HG03280 (cell line): ENCODE results near the gene PCYT2.

Source experiments
- ATAC-seq: cut with Tn5 transposase; IDR thresholded peaks from one replicate; pipeline ENCODE4 v1.9.1; 2021; ENCODE audit warnings: mild to moderate bottlenecking, moderate library complexity; ENCODE audit not compliant: unreplicated experiment

PCYT2 gene

GRCh38 chr17:81944858-81945257 lies 33.7 kb upstream of the PCYT2 start:
- no peak for ATAC-seq

GRCh38 chr17:81942167-81942553 lies 31.0 kb upstream of the PCYT2 start:
- ATAC-seq, result no peak

DNA sequence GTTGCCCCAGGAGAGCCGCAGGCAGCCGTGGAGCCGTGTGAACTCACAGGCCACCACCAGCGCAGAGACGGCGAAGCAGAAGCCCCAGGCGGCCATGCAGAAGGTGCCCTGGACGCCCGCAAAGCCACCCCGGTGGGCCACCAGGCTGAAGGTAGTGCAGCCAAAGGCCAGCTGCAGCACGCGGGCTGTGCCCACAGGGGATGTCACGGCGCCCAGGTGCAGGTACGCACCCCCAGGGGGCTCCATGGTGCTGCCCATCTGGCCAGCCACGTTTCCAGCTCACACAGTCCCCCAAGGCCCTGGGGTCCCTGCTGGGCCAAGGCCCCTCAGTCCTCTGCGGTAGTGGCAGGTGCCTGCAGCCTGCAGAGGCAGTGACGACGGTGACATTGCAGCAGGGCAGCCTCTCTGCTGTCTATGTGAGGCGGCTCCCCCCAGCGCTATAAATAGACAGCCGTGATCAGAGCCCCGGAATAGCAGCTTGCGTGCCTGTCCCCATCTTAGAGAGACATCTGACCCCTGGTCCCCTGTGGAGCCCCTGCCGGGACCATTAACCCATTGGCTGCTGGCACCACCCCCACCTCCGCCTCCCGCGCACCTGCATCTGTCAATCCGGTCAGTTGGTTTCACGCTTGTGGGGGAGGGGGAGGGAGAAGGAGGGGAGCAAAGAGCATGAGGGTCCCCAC lies 30.4 kb upstream of the PCYT2 start:
- no peak for ATAC-seq

GRCh38 chr17:81940538-81941483 lies 29.6 kb upstream of the PCYT2 start:
- no peak for ATAC-seq

DNA sequence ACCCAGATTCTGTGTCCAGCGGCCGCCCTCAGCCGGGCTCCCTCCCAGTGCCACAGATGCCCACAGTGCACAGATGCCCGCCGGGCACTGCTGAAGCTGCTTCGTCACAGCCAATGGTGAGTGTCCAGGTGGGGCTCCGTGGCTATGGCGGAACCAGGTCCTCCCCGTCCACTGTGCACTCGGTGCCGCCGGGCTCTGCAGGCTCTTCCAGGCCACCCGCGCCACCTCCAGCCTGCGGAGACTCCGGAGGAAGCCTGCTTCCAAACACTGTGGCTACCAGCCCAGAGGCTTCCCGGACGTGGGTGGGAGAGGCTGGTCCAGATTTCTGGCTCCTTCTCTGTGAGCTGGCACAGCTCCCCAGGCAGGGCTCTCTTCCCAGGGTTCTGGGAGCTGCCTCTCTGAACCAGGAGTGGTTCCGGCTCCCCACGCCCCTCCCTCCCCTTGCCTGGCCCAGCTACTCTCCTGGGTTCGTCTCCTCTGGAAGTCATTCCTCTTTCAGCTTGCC lies 28.7 kb upstream of the PCYT2 start:
- ATAC-seq, result no peak

- ATAC-seq, result no peak
Measured at GRCh38 chr17:81939218-81939617, 28.0 kb upstream of the PCYT2 start.

GRCh38 chr17:81935709-81936084 lies 24.5 kb upstream of the PCYT2 start:
- no peak for ATAC-seq

GRCh38 chr17:81934850-81935708 lies 23.9 kb upstream of the PCYT2 start:
- ATAC-seq, result no peak

DNA sequence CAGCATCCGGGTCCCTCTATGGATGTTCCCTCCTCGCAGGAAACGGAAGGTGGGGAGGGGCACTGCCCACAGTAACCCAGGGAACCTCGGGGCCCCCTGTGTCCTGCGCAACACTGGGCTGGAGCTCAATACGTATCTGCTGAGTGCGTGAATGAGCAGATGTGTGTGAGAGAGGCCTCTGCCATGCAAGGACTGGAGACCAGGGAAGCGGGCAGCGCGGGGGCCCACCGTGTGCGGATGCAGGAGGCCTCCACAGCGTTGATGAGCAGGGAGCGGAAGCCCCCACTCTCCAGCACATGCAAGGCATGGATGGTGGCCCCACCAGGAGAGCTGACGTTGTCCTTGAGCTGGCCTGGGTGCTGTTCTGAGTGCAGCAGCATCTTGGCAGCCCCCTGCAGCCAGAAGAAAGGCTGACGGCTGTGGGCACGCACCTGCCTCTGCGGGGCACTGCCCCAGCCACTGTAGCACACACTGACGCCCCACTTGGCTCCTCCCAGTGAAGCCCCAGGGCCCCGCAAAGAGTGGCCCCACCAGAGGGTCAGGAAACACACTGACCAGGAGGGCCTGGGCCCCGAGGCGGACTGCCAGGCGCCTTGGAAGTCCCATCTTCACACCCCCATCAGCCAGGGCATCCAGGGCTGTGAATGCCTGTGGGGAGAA lies 23.0 kb upstream of the PCYT2 start:
- ATAC-seq, result no peak

- ATAC-seq, result no peak
Measured at GRCh38 chr17:81933178-81933699, 22.0 kb upstream of the PCYT2 start.

DNA sequence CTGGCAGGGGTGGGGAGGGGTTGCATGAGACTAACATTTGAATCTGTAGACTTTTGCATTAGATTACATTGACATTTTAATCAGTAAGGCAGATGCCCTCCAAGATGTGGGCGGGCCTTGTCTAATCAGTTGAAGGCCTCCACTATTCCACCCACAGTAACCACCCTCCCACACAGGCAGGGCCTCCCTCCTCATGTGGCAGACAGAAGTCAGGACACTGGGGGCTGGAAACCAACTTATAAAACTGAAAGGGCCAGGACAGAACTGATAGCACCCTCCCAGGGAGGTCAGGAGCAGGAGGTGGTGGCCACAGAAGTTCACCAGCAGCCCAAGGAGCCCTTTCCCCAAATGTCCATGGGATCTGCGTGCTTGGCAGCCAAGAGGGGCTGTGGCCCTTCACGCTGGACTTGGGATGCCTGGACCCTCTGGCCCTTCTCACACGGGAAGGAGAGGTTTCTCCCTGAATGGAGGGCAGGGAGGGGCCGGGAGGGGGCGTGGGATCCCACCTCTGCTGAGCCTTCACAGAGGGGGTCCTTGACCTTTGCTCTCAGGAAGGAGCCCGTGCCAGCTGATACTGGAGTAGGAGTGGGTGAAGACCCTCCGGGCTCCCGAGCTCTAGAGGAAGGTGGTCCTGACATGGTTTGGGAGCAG lies 21.3 kb upstream of the PCYT2 start:
- ATAC-seq, result no peak

DNA sequence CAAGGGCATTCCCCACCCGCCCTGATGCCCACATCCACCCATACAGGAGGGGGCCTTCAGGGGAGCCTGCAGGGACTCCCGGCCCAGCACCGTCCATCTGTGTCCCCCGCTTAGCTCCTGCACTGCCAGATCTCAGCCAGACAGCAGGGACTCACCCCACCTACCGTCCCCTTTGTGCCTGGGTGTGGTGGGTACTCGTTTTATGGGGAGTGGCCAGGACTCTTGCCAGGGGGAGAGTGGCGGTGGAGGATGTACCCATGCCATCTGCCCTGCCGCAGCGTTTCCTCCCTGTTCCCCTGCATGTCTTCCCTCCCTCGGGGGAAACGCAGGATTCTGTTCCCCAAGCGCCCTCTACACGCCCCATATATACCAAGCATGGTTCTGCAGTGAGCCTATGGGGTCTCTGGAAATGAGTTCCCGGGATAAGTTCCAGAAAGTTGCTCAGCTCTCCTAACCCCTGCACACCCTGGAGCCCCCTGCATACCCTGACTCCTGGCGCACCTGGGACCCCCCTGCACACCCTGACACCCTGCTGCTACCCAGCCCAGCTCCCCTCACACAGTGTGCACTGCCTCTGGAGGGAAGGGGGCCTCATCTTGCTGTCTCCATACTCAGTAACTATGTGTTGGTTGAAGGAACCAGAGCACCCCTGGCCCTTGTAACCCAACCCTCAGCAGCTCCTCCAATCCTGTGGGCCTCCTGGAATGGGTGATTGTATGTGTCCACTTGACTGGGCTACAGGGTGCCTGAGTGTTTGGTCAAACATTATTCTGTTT lies 20.5 kb upstream of the PCYT2 start:
- no peak for ATAC-seq

DNA sequence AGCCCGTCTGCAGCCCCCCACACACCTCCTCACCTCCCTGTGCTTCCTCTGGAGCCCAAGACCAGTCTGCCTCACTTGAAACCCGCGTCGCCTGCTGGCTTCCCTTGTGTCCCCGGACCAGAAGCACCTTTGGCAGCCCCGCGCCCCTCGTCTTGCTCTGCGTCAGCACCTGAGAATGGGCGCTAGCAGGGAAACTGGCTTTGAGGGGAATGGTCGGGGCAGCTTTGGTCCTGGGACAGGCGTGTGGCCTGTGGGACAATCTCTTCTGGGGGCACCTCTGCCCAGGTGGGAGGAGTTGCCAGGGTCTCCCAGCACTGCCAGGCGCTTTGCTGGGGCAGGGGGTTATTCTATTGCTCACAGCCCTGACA lies 20.0 kb upstream of the PCYT2 start:
- ATAC-seq, result no peak

GRCh38 chr17:81930142-81931125 lies 19.2 kb upstream of the PCYT2 start:
- ATAC-seq, result no peak

DNA sequence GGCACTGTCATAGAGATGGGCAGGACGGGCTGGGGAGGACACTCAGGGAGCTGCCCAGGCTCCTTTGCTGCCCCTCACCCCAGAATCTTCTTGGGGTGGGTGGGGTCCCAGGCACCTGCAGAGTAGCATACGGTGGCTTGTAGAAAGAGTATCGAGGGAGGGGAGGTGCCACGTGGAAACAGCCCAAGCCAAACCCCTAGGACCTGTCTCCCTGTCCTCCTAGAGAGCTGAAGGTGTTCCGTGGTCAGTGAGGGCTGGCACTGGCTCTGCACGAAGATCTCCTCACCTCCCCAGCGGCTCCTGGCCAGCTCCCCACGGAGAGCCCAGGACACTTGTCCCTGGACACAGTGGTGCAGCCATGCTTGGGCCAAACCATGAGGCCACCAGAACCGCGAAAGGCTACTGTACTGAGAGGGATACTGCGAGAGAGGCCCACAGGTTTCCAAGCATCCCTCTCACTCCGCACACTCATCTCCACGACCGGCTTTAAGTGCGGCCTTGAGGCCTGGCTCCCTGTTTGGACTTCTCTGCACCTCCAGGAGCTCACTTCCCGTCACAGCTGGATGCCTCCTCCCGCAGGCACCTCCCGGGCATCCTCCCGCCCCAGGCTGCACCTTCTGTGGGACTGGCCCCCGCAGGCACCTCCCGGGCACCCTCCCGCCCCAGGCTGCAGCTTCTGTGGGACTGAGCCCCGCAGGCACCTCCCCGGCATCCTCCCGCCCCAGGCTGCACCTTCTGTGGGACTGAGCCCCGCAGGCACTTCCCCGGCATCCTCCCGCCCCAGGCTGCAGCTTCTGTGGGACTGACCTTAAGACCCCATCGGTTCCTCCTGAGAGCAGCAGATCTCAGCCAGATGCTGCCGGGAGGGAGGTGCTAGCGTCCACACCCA lies 18.3 kb upstream of the PCYT2 start:
- ATAC-seq, result no peak

- no peak for ATAC-seq
Measured at GRCh38 chr17:81928544-81929252, 17.5 kb upstream of the PCYT2 start.
